ENCODE results near the gene ADAMTS17. TPM values are rescaled to one million over a fixed set of nuclear protein-coding genes. Genes with fewer than 3 reads are reported as not detected.

The ADAMTS17 gene
- total RNA-seq, 6 experiments from 2014 or later: 14.6 to 34.7 (median 24.2) TPM

DNA sequence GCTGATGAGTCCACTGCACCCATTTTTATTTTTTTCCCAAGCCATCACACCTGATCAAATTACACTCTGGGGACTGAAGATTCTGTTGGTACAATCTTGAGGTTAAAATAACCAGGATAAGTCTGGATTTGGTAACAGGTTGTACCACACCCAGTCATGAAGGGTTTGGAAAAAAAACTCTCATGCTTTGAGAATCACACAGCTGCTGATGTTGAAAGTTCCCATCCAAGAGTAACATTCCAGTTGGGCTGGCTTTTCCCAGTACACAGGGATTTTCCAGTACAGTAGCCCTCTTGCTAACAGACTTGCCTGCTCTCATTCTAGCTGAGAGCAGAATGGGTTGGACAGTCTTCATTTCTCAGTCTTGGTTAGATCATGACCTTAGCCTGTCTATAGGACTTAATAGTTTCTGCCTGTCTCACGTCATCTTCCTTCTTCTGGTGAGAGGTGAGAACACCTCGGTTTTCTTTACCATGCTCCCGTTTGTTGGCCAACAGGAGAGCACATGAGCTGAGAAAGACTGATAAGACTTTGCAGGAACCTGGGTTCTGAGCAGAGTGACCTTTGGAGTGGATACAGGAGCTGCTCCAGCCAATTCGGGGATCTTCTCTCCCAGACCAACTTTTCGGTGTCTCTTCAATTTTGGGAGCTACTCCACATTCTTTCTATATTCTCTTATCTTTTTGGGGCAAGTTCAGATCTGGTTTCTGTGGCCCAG, 308.5 kb downstream of the ADAMTS17 start:
- no peak overlapping the region for H3K27ac ChIP-seq
- intact Hi-C loops (cut with DNase I): no loop called here
- no peak overlapping the region for H3K4me3 ChIP-seq
- TF ChIP-seq CTCF (IDR thresholded peaks at IDR 0.05) (no peak), POLR2A (IDR thresholded peaks at IDR 0.05) (no peak)
- no peaks in the 10 kb centered on the region for H3K4me1 ChIP-seq
- H3K36me3 ChIP-seq: no peaks in the 10 kb centered on the region
- DNase-seq: no peak
- 88% methylated on average over 5 of the region's 5 CpGs for WGBS (ENCODE audit: insufficient coverage, low coverage, low lambda C conversion rate, missing lambda C conversion rate)
- no peaks in the 10 kb centered on the region for H3K9me3 ChIP-seq
- H3K27me3 ChIP-seq: no peaks in the 10 kb centered on the region
- no peak for ATAC-seq

GRCh38 chr15:100032358-100033085, 309.3 kb downstream of the ADAMTS17 start:
- no peak for TF ChIP-seq CTCF (IDR thresholded peaks at IDR 0.05)
- no peak for TF ChIP-seq POLR2A (IDR thresholded peaks at IDR 0.05)
- Histone ChIP-seq H3K36me3 (no peaks in the 10 kb centered on the region), H3K4me3 (no peak overlapping the region), H3K27ac (no peak overlapping the region), H3K9me3 (peaks cover 0 to 4% (median 0%) of the 10 kb centered on the region in 4 donors), H3K27me3 (no peaks in the 10 kb centered on the region), H3K4me1 (no peaks in the 10 kb centered on the region)
- peak in 1 of 4 donors; percentile 40 for ATAC-seq
- 76% methylated on average over 10 of the region's 10 CpGs for WGBS (ENCODE audit: insufficient coverage, low coverage, low lambda C conversion rate, missing lambda C conversion rate)
- intact Hi-C loops (cut with DNase I): no loop called here
- no peak for DNase-seq

GRCh38 chr15:100031665-100032357, 310.0 kb downstream of the ADAMTS17 start:
- no peak overlapping the region for H3K27ac ChIP-seq
- 54% methylated on average over 3 of the region's 10 CpGs for WGBS (ENCODE audit: insufficient coverage, low coverage, low lambda C conversion rate, missing lambda C conversion rate)

More at GRCh38 chr15:100031665-100032357, 310.0 kb downstream of the ADAMTS17 start:
- H3K27me3 ChIP-seq: no peaks in the 10 kb centered on the region
- TF ChIP-seq POLR2A (IDR thresholded peaks at IDR 0.05) (no peak), CTCF (IDR thresholded peaks at IDR 0.05) (no peak)
- DNase-seq (no peak), ATAC-seq (no peak)
- no peaks in the 10 kb centered on the region for H3K36me3 ChIP-seq
- peaks cover 0 to 7% (median 0%) of the 10 kb centered on the region in 4 donors for H3K9me3 ChIP-seq
- H3K4me1 ChIP-seq: no peaks in the 10 kb centered on the region
- intact Hi-C loops (cut with DNase I): no loop called here
- no peak overlapping the region for H3K4me3 ChIP-seq

Measured in right lobe of liver (tissue), 6 donors.